Panc1 (cell line): Measurements from ENCODE around the gene ITPRIPL1. TPM values are rescaled to one million over a fixed set of nuclear protein-coding genes. Genes with fewer than 3 reads are reported as not detected.

Experiments
- ATAC-seq: fragments of 200-7000 bp; cut with Tn5 transposase; 2 replicates; pipeline ENCODE4 v1.9.1; 2020; ENCODE audit warnings: mild to moderate bottlenecking, moderate library complexity
- BruUV-seq: library from RNA; stranded (reverse); fragments of 400-500 nt; replicated peaks from 2 replicates; lab custom pipeline; 2021; lab: Mats Ljungman, UMichigan
- CTCF ChIA-PET: fragments of 300-600 bp; sonication (Branson Sonifier 250); formaldehyde crosslinking; loops from one replicate; lab custom pipeline; 2022; ENCODE audit warnings: antibody characterized with exemption; lab: Charles Lee
- POLR2A ChIA-PET: fragments of 300-600 bp; sonication (Branson Sonifier 250); formaldehyde crosslinking; loops from one replicate; lab custom pipeline; 2022; ENCODE audit warnings: antibody characterized with exemption; lab: Charles Lee
- DNase-seq: peaks from one replicate; pipeline ENCODE4 v3.0.0-alpha.2; 2010; ENCODE audit warnings: low read depth, low spot score
- H3K27ac ChIP-seq: 2 replicates; pipeline ENCODE4 v1.5.1; 2011; ENCODE audit warnings: mild to moderate bottlenecking, low read length, inconsistent platforms
- H3K27me3 ChIP-seq: fragments of 200-500 bp; sonication (Bioruptor generic); 2 replicates; pipeline ENCODE4 v1.6.0; 2014; ENCODE audit warnings: low read length, inconsistent platforms; ENCODE audit not compliant: control insufficient read depth, insufficient read depth
- H3K36me3 ChIP-seq: fragments of 200-500 bp; sonication (Bioruptor generic); 2 replicates; pipeline ENCODE4 v1.5.1; 2014; ENCODE audit warnings: inconsistent platforms, mild to moderate bottlenecking, low read length, moderate library complexity; ENCODE audit not compliant: control insufficient read depth, insufficient read depth
- H3K4me1 ChIP-seq: 2 replicates; pipeline ENCODE4 v1.5.1; 2011; ENCODE audit warnings: inconsistent platforms, mild to moderate bottlenecking, low read length, moderate library complexity; ENCODE audit not compliant: control insufficient read depth, insufficient read depth
- H3K4me3 ChIP-seq, 2 experiments: 2 replicates each; pipeline ENCODE4 v1.5.1; 2011 to 2012; ENCODE audit warnings: low read depth in 2 of 2, low read length in 2 of 2, mild to moderate bottlenecking in 2 of 2, inconsistent platforms in 1 of 2, moderate library complexity in 1 of 2
- H3K9me3 ChIP-seq: fragments of 200-500 bp; sonication (Bioruptor generic); 2 replicates; pipeline ENCODE4 v1.5.1; 2014; ENCODE audit warnings: low read depth, mild to moderate bottlenecking, inconsistent platforms, low read length, moderate library complexity; ENCODE audit not compliant: control insufficient read depth, insufficient read depth
- CTCF ChIP-seq: fragments of 450-650 bp; IDR thresholded peaks from 2 replicates; pipeline ENCODE4 v1.5.1; 2017; ENCODE audit warnings: mild to moderate bottlenecking
- POLR2AphosphoS5 ChIP-seq: IDR thresholded peaks from 2 replicates; pipeline ENCODE4 v1.6.1; 2012; ENCODE audit warnings: mild to moderate bottlenecking, low read depth, low read length, moderate library complexity
- REST ChIP-seq, 2 experiments: IDR thresholded peaks; 2 replicates each; pipeline ENCODE4 v1.6.1; 2011 to 2012; ENCODE audit warnings: low read depth in 2 of 2, control low read depth in 1 of 2, low read length in 1 of 2, mild to moderate bottlenecking in 1 of 2, moderate library complexity in 1 of 2; ENCODE audit not compliant: insufficient read depth in 1 of 2
- SIN3A ChIP-seq: IDR thresholded peaks from 2 replicates; pipeline ENCODE4 v1.6.1; 2012; ENCODE audit warnings: low read depth, mild to moderate bottlenecking, low read length, moderate library complexity, borderline replicate concordance; ENCODE audit not compliant: insufficient read depth
- TCF7L2 ChIP-seq: IDR thresholded peaks from 2 replicates; pipeline ENCODE4 v1.6.1; 2011; ENCODE audit warnings: mild to moderate bottlenecking, low read depth, low read length, inconsistent platforms
- in situ Hi-C: cut with HindIII; loops from 2 replicates; pipeline ENCODE4 v1.10.0; 2016; ENCODE audit warnings: low sequenced_read_pairs, low pct_unique_long_range_greater_than_20kb
- intact Hi-C: fragments of 100-400 bp; cut with micrococcal nuclease; formaldehyde crosslinking; loops from one replicate; pipeline ENCODE4 v1.10.0; 2022; ENCODE audit not compliant: unreplicated experiment
- total RNA-seq: library from RNA; stranded (reverse); gene quantifications from one replicate; pipeline ENCODE4 v1.2.1, GENCODE V29; 2021; ENCODE audit not compliant: unreplicated experiment

Gene ITPRIPL1
- total RNA-seq, 1 experiment from 2014 or later = 12.2 TPM

- H3K27ac ChIP-seq = peak overlapping the region; percentile 93
- intact Hi-C loops (no loop called here), in situ Hi-C loops (no loop called here)
- H3K4me3 ChIP-seq = peak overlapping the region; percentile 76 to 78
- H3K9me3 ChIP-seq = no peaks in the 10 kb centered on the region
- CTCF ChIA-PET = interaction anchor here (0.6 kb wide), 1 partner anchor 189 kb away, joined by 3 read pairs; no protein-coding TSS in a partner anchor
- peaks cover 29% of the 10 kb centered on the region for H3K4me1 ChIP-seq
- BruUV-seq = TSS peak; percentile 83
- DNase-seq = no peak
- no peak for TF ChIP-seq SIN3A
- ATAC-seq = no peak
- no peaks in the 10 kb centered on the region; the same call in 1 of the 2 replicates for H3K36me3 ChIP-seq
- H3K27me3 ChIP-seq = no peaks in the 10 kb centered on the region
- POLR2A ChIA-PET = interaction anchor here (1.5 kb wide), 1 partner anchor 15 kb away, joined by 6 read pairs; the partner anchor contains the start of gene NCAPH
Observed at GRCh38 chr2:96320326-96320725, 4.8 kb upstream of the ITPRIPL1 start.

DNA sequence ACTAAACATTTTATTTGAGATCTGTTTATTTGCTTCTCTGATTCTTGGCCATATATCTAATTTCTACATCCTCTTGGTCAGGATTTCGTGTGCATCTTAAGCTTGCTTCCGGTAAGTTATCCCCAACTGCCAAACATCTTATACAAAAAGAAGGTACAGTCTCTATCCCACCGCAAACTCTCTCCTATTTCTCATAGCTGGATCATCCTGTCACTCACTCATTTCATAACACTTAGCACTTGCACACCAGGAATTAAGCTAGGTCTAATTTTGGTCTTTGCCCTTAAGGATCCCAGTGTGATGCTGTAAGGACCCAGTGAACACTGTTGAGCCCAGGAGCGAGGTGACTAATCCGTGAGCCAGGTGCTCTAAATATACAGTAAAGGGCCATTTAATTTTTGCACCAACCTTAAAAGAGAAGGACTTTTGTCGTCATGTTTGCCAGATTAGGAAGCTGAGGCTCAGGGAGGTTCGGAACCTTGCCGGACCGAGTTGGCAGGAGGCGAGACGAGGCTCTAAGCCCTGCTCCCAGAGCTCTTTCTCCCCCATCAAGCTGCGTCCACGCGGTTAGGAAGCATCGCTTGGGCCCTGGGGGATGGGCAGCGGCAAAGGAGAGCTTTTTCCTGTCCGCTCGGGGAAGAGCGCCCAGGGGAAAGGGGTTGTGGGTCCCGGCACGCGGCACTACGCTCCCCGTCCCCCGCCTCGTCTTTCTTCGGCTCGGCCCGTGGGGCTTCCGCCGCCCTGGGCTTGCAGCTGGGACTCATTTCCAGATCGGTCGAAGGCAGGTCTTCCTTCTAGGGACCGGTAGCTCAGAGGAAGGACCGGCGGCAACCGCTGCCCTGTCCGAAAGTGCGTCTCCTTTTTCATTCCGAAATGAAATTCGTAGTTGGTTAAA is 4.1 kb upstream of the ITPRIPL1 start:
- intact Hi-C loops (no loop called here), in situ Hi-C loops (no loop called here)
- no peaks in the 10 kb centered on the region for H3K27me3 ChIP-seq
- BruUV-seq = no TSS peak
- DNase-seq (no peak), ATAC-seq (peak; percentile 64)
- H3K36me3 ChIP-seq = no peaks in the 10 kb centered on the region; the same call in 1 of the 2 replicates
- CTCF ChIA-PET = interaction anchor here (0.6 kb wide), 1 partner anchor 189 kb away, joined by 3 read pairs; no protein-coding TSS in a partner anchor
- peaks cover 22% of the 10 kb centered on the region for H3K4me1 ChIP-seq
- TF ChIP-seq REST (IDR thresholded peaks at IDR 0.05; ENCODE audit: insufficient read depth in 1 of 2, low read depth in 2 of 2, low read length in 1 of 2) = no peak
- 0 out of 2 replicates have a peak, but pooled peaks have one; percentile 12 for TF ChIP-seq TCF7L2
- TF ChIP-seq CTCF = no peak
- TF ChIP-seq POLR2AphosphoS5 = no peak
- TF ChIP-seq SIN3A = no peak
- H3K9me3 ChIP-seq = no peaks in the 10 kb centered on the region
- H3K27ac ChIP-seq = peak overlapping the region; percentile 93
- H3K4me3 ChIP-seq = peak overlapping the region; percentile 76 to 78
- POLR2A ChIA-PET = interaction anchor here (0.5 to 1.5 kb wide), 2 partner anchors 14 to 20 kb away, joined by 4 to 6 read pairs; partner anchors contain the start of gene NCAPH
